NCI-H146 (cell line): ENCODE results near the gene AP5Z1.

Experiments used
- DNase-seq: peaks from one replicate; lab custom pipeline; 2025; lab: John Stamatoyannopoulos, UW

AP5Z1 gene

DNA sequence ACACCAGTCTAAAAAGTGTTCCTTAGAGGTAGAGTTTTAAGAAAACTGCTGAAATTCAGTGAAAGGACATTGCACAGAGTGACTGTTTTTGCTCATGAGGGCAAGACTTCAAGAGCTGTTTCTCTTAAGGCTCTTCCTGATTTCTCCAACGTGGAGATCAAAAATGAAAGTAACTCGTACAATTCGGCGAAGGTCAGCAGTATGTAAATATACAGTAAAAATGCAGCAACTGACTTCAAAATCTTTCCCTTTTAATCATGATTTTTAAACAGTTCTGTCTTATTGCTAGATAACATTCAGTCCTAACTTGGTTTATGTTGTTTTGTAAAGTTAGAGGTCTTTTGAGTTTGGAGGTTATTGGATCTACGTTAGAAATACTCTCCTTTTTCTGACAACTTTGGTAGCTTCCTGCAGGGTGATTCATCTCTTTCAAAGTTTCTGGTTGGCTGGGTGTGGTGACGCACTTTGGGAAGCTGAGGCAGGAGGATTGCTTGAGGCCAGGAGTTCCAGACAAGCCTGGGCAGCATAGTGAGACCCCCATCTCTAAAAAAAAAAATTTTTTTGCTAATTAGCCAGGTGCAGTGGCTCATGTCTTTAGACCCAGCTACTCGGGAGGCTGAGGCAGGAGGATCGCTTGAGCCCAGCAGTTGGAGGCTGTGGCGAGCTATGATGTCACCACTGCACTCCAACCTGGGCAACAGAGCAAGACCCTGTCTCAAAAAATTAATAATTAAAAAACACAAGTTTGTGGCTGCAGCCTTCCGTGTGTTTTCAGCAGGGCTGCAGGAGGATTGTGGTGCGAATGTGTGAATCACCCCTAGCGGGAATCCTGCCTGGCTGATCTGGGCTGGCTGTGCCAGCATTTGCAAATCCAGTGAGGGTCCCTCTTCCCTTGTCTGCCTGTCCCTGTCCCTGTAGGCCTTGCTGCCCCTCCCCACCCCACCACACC, 29.2 kb upstream of the AP5Z1 start:
- DNase-seq, result no peak

DNA sequence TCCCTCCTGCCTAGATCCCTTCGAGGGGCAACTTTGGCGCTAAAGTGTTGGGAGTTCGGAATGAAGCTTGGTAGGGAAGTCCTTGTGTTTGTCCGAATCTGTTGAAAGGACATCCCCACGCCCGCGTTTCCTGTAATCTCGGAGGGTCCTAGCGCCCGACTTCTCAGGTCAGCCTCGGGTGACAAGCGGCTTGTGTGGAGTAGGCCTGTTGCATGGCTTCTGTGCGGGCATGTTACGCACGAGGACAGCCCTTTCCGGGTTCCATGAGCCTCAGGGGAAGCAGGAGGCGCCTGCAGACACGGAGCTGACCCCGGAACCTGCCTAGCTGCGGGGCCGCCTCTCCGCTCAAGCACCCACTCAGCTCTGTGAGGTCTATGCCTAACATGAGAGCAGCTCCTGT, 28.4 kb upstream of the AP5Z1 start:
- DNase-seq, result no peak

GRCh38 chr7:4747746-4748145, 27.7 kb upstream of the AP5Z1 start:
- no peak for DNase-seq

GRCh38 chr7:4748231-4748681, 27.2 kb upstream of the AP5Z1 start:
- DNase-seq, result no peak

DNA sequence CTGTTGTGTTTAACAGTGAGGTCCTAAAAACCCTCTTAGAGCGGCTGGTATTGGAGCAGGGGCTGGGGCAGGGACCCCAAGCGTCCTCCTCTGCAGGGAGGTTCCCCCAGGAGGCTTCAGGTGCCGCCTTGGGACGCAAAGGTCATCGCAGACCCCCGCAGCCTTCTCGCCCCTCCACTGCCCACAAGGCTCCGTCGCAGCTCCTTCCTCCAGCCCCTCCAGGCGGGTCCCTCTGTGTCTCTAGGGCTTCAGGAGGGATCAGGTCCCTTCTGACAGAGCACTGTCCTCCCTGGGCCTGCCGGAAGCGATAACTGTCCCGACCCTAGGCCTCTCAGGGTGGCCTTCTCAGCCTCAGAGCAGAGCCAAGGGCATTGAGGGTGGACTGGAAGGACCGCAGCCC, 26.1 kb upstream of the AP5Z1 start:
- DNase-seq, result no peak

GRCh38 chr7:4749798-4750197, 25.6 kb upstream of the AP5Z1 start:
- no peak for DNase-seq

DNA sequence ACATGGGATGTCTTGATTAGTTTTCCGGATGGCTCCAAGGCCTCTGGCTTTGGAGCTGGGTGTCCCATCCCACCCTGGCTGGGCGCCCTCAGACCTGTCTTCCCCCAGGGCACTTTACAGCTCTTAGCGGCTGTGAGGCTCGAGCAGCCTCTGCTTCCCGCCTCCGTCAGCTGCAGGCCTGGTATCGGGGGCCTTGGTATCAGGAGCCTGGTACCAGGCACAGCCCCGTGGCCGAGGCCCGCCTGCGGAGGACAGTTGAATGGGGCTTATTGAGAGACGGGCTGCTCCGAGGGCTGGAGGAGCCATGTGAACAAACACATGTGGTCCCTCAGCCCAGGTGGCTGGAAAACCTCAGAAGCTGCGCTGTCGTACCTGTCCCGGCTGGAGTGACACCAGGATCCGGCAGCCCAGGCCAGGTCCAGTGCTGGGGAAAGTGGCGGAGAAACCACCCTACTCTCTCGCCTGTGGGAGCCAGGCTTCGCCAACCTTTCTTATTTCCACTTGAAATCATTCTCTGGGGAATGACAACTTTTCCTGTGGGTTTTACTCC, 23.9 kb upstream of the AP5Z1 start:
- no peak for DNase-seq

- peak; percentile 63 for DNase-seq
These were observed 21.6 kb upstream of the AP5Z1 start for GRCh38 chr7:4753598-4754432.

GRCh38 chr7:4754433-4755010, 20.9 kb upstream of the AP5Z1 start:
- no peak for DNase-seq

DNA sequence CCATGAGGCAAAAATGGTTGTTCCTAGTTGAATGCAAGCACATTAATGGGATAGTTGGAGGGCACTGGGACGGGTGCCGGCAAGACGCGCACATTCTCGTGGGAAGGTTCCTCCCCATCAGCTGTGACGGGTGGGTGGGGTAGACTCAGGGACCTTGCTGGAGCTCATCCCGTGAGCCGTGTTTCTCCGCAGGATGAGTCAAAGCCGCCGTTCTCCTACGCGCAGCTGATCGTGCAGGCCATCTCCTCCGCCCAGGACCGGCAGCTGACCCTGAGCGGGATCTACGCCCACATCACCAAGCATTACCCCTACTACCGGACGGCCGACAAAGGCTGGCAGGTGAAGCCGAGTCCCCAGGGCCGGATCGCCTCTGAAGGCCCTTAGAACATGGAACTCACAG, 20.4 kb upstream of the AP5Z1 start:
- no peak for DNase-seq

DNA sequence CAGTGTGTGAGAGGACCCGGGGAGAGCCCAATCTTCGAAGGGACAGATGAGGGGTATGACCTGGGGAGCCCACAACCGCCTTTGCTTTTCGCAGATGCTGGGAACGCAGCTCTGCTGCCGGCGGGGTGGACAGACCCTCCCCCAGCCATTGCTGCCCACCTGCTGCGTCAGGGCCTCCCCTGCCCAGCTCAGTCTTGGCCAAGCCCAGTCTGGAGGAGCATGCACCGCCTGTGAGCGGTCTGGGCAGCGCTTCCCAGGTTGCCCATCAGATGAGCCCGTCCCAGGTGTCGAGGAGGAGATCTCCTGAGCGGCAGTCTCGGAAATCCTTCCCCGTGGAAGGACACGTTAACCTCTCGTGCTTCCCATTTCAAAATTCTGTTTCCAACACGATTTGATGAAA, 17.3 kb upstream of the AP5Z1 start:
- no peak for DNase-seq

- DNase-seq, result no peak
These were observed 16.6 kb upstream of the AP5Z1 start for GRCh38 chr7:4758791-4759190.

DNA sequence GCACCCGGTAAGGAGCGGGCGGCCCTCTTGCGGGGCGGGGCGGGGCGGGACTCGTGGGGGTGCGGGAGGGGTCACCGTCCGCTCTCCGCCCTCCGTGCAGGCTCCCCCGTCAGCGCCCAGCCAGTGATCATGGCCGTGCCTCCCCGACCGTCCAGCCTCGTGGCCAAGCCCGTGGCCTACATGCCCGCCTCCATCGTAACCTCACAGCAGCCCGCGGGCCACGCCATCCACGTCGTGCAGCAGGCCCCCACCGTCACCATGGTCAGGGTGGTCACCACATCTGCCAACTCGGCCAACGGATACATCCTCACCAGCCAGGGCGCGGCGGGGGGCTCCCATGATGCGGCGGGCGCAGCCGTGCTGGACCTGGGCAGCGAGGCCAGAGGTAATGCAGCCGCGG, 16.2 kb upstream of the AP5Z1 start:
- DNase-seq, result no peak

GRCh38 chr7:4760952-4761351, 14.5 kb upstream of the AP5Z1 start:
- no peak for DNase-seq

- no peak for DNase-seq
These were observed 13.0 kb upstream of the AP5Z1 start for GRCh38 chr7:4762121-4763055.

GRCh38 chr7:4763091-4763793, 12.2 kb upstream of the AP5Z1 start:
- DNase-seq, result no peak

DNA sequence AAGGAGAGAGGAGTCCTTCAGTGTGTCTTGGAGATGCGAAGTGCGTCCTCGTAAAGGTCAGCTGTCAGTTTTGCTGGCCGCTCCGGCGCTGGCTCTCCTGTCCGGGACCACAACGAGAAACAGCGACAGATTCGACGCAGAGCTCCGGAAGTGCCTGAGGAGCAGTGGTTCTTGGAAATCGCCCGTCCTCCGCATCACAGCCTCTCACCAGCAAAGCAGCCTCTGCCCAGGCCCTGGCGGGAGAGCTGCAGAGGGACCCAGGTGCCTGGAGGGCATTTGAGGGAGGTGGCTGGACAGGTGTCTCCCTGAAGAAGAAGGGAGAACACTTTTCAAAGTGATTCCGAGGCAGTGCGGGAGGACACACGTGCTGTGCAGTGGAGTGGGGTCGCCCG, 11.6 kb upstream of the AP5Z1 start:
- DNase-seq, result no peak

GRCh38 chr7:4764402-4765007, 10.9 kb upstream of the AP5Z1 start:
- DNase-seq, result no peak

GRCh38 chr7:4765776-4766490, 9.5 kb upstream of the AP5Z1 start:
- DNase-seq, result no peak
